ENCODE results near the gene MTR.

MTR gene

GRCh38 chr1:236952246-236953003 lies 157.3 kb downstream of the MTR start:
- DNase-seq (ENCODE audit: low spot score), result no peak

GRCh38 chr1:236953151-236953700 lies 158.1 kb downstream of the MTR start:
- no peak for DNase-seq (ENCODE audit: low spot score)

All from GM03348 (cell line).